Measurements from ENCODE around the gene OR52W1. TPM values are rescaled to one million over a fixed set of nuclear protein-coding genes. Genes with fewer than 3 reads are reported as not detected.

The OR52W1 gene
- total and polyA plus RNA-seq, 2 donors (not counting 3 experiments of a cell fraction or from before 2014, with no cell fraction given) = not detected

GRCh38 chr11:6217722-6218121 is 18.7 kb downstream of the OR52W1 start:
- Histone ChIP-seq H3K4me2 (ENCODE audit: insufficient read depth, low read length) (no peak overlapping the region), H3K79me2 (ENCODE audit: control insufficient read depth, insufficient read depth, low read length) (no peaks in the 10 kb centered on the region), H3K4me3 (replicated peaks in 1 of 3; ENCODE audit: insufficient read depth in 1 of 3, low read depth in 1 of 3, low read length in 3 of 3) (no peak overlapping the region), H3K27me3 (ENCODE audit: control insufficient read depth in 2 of 2, insufficient read depth in 2 of 2, low read length in 2 of 2) (no peaks in the 10 kb centered on the region), H2AFZ (ENCODE audit: low read depth, low read length) (no peak overlapping the region), H3K9me1 (replicated peaks; ENCODE audit: control insufficient read depth, extremely low read depth, insufficient read depth, low read length) (no peaks in the 10 kb centered on the region), H3K9me3 (replicated peaks; ENCODE audit: control insufficient read depth, insufficient read depth, low read length) (no peaks in the 10 kb centered on the region), H3K27ac (ENCODE audit: insufficient read depth, low read depth, low read length) (no peak overlapping the region), H3K36me3 (ENCODE audit: control insufficient read depth in 2 of 2, extremely low read depth in 1 of 2, insufficient read depth in 2 of 2, low read length in 2 of 2) (peaks cover 0 to 22% of the 10 kb centered on the region in 2 experiments), H4K20me1 (replicated peaks; ENCODE audit: control insufficient read depth, extremely low read depth, insufficient read depth, low read length) (no peaks in the 10 kb centered on the region), H3K4me1 (ENCODE audit: control insufficient read depth, extremely low read depth, insufficient read depth, low read length) (peaks cover 11% of the 10 kb centered on the region), H3K9ac (replicated peaks; ENCODE audit: extremely low read depth, insufficient read depth, low read length) (no peak overlapping the region)
- intact Hi-C loops (cut with micrococcal nuclease) (no loop called here), dilution Hi-C loops (cut with MboI; ENCODE audit: extremely low pct_ligation_motif_present, low sequenced_read_pairs) (no loop called here)
- FAIRE-seq (no peak), DNase-seq (ENCODE audit: low read depth, low spot score) (no peak)
- POLR2A ChIA-PET = no interaction called here
- CTCF ChIA-PET = no interaction called here
- BruUV-seq (replicated peaks) = no TSS peak
- TF ChIP-seq JUN (IDR thresholded peaks at IDR 0.05; ENCODE audit: borderline replicate concordance, insufficient read depth, insufficient read length, low read depth) (no peak), POLR2A (IDR thresholded peaks at IDR 0.05; ENCODE audit: low read depth, low read length) (no peak)

GRCh38 chr11:6219359-6219758 is 20.3 kb downstream of the OR52W1 start:
- Histone ChIP-seq H3K9me3 (replicated peaks; ENCODE audit: control insufficient read depth, insufficient read depth, low read length) (no peaks in the 10 kb centered on the region), H3K27ac (ENCODE audit: insufficient read depth, low read depth, low read length) (no peak overlapping the region), H4K20me1 (replicated peaks; ENCODE audit: control insufficient read depth, extremely low read depth, insufficient read depth, low read length) (no peaks in the 10 kb centered on the region), H3K27me3 (ENCODE audit: control insufficient read depth in 2 of 2, insufficient read depth in 2 of 2, low read length in 2 of 2) (no peaks in the 10 kb centered on the region), H3K4me1 (ENCODE audit: control insufficient read depth, extremely low read depth, insufficient read depth, low read length) (peaks cover 11% of the 10 kb centered on the region), H2AFZ (ENCODE audit: low read depth, low read length) (no peak overlapping the region), H3K4me3 (replicated peaks in 1 of 3; ENCODE audit: insufficient read depth in 1 of 3, low read depth in 1 of 3, low read length in 3 of 3) (no peak overlapping the region), H3K79me2 (ENCODE audit: control insufficient read depth, insufficient read depth, low read length) (no peaks in the 10 kb centered on the region), H3K4me2 (ENCODE audit: insufficient read depth, low read length) (no peak overlapping the region), H3K36me3 (ENCODE audit: control insufficient read depth in 2 of 2, extremely low read depth in 1 of 2, insufficient read depth in 2 of 2, low read length in 2 of 2) (peaks cover 0 to 30% of the 10 kb centered on the region in 2 experiments), H3K9me1 (replicated peaks; ENCODE audit: control insufficient read depth, extremely low read depth, insufficient read depth, low read length) (no peaks in the 10 kb centered on the region), H3K9ac (replicated peaks; ENCODE audit: extremely low read depth, insufficient read depth, low read length) (no peak overlapping the region)
- ChIA-PET POLR2A (no interaction called here), CTCF (interaction anchor here (0.7 to 1.1 kb wide), 3 partner anchors 15 to 143 kb away, joined by 3 to 4 read pairs (median 3); partner anchors contain the start of gene FHIP1B)
- intact Hi-C loops (cut with micrococcal nuclease) (loop anchor here (1.0 kb wide), 1 partner anchor 15 kb away; the partner anchor contains the start of gene FHIP1B), dilution Hi-C loops (cut with MboI; ENCODE audit: extremely low pct_ligation_motif_present, low sequenced_read_pairs) (no loop called here)
- DNase-seq (ENCODE audit: low read depth, low spot score) (peak; percentile 65), FAIRE-seq (peak; percentile 88)
- BruUV-seq (replicated peaks) = no TSS peak
- no peak for TF ChIP-seq EZH2 (IDR thresholded peaks at IDR 0.05; ENCODE audit: borderline replicate concordance, low read depth, low read length, severe bottlenecking)
- TF ChIP-seq FOS (IDR thresholded peaks at IDR 0.05; ENCODE audit: borderline replicate concordance, insufficient read depth, low read length) = peak; percentile 90
- TF ChIP-seq POLR2AphosphoS5 (IDR thresholded peaks at IDR 0.05; ENCODE audit: insufficient read depth, low read depth, low read length) = peak; percentile 49
- peak; percentile 33 for TF ChIP-seq JUN (IDR thresholded peaks at IDR 0.05; ENCODE audit: borderline replicate concordance, insufficient read depth, insufficient read length, low read depth)
- no peak for TF ChIP-seq MAX (IDR thresholded peaks at IDR 0.05; ENCODE audit: insufficient read depth, insufficient read length)
- TF ChIP-seq GATA2 (IDR thresholded peaks at IDR 0.05; ENCODE audit: insufficient read depth, insufficient read length, low read depth, low read length) = peak; percentile 52
- TF ChIP-seq MYC (IDR thresholded peaks at IDR 0.05; ENCODE audit: low read depth, low read length) = no peak
- TF ChIP-seq POLR2A (IDR thresholded peaks at IDR 0.05; ENCODE audit: low read depth, low read length) = no peak
- TF ChIP-seq CTCF (IDR thresholded peaks at IDR 0.05; ENCODE audit: extremely low read depth in 1 of 2, insufficient read depth in 1 of 2, low read depth in 1 of 2, low read length in 2 of 2) = no peak
